Naive thymus-derived CD8-positive, alpha-beta T cell (primary cell): ENCODE results near the gene ADGRG6. TPM values are rescaled to one million over a fixed set of nuclear protein-coding genes. Genes with fewer than 3 reads are reported as not detected.
A peak's percentile ranks its signal among the peaks of the same experiment; 100 is the strongest.
"Not testable (repeated sequence)": the region's sequence is repeated elsewhere in the genome, so short reads cannot be mapped to it uniquely, and the experiment has no call there.

ENCODE experiments used
- ATAC-seq, 2 donors: fragments of 150-1000 bp; cut with Tn5 transposase in 1 of 2; sonication (Bioruptor Pico), chemical (Tn5 transposase) in 1 of 2; 1 replicate in 1 of 2; 2 replicates in 1 of 2; pipeline ENCODE4 v1.10.0; 2021; ENCODE audit warnings: mild to moderate bottlenecking in 2 of 2, moderate library complexity in 2 of 2
- POLR2A ChIA-PET: fragments of 350-600 bp; sonication (Branson Sonifier 250); formaldehyde crosslinking; loops from one replicate; lab custom pipeline; 2021; ENCODE audit warnings: antibody characterized with exemption; lab: Charles Lee
- DNase-seq, 10 donors: peaks; one replicate each; pipeline versions ENCODE4 v3.0.0 to v3.0.0-alpha.2; 2020 to 2022
- H3K27ac Mint-ChIP-seq, 10 donors: one replicate each; pipeline ENCODE4 v1.8.0; 2020 to 2022; ENCODE audit warnings: mild to moderate bottlenecking in 10 of 10, mixed read lengths in 10 of 10, moderate library complexity in 4 of 10, inconsistent platforms in 1 of 10
- H3K27me3 Mint-ChIP-seq, 5 donors: one replicate each; pipeline ENCODE4 v1.8.0; 2021 to 2022; ENCODE audit warnings: mixed read lengths in 5 of 5
- H3K36me3 Mint-ChIP-seq, 3 donors: one replicate each; pipeline ENCODE4 v1.8.0; 2020 to 2022; ENCODE audit warnings: mixed read lengths in 3 of 3, mild to moderate bottlenecking in 2 of 3, inconsistent platforms in 1 of 3
- H3K4me1 Mint-ChIP-seq, 4 donors: one replicate each; pipeline ENCODE4 v1.8.0; 2021 to 2022; ENCODE audit warnings: mixed read lengths in 4 of 4
- H3K4me3 Mint-ChIP-seq, 10 donors: one replicate each; pipeline ENCODE4 v1.8.0; 2020 to 2022; ENCODE audit warnings: mild to moderate bottlenecking in 10 of 10, mixed read lengths in 10 of 10, moderate library complexity in 6 of 10, inconsistent platforms in 1 of 10
- H3K9me3 Mint-ChIP-seq, 9 donors: one replicate each; pipeline ENCODE4 v1.8.0; 2020 to 2022; ENCODE audit warnings: mixed read lengths in 9 of 9, mild to moderate bottlenecking in 3 of 9, inconsistent platforms in 1 of 9, moderate library complexity in 1 of 9
- polyA plus RNA-seq, 3 donors: library from polyadenylated mRNA; unstranded; fragments of 300-500 nt; fragmentation: Illumina TruSeq; gene quantifications; one replicate each; pipeline ENCODE4 v1.2.3, GENCODE V29; 2021
- total RNA-seq, 8 experiments: library from RNA in 2 of 8; stranded (reverse) in 2 of 8; gene quantifications; one replicate each; pipeline ENCODE4 v1.2.3 and lab custom pipeline; 2021 to 2026

ADGRG6 gene
- total and polyA plus RNA-seq, 5 experiments from 2014 or later, result 0.73 to 2.5 (median 2.0) TPM; not detected in 1

DNA sequence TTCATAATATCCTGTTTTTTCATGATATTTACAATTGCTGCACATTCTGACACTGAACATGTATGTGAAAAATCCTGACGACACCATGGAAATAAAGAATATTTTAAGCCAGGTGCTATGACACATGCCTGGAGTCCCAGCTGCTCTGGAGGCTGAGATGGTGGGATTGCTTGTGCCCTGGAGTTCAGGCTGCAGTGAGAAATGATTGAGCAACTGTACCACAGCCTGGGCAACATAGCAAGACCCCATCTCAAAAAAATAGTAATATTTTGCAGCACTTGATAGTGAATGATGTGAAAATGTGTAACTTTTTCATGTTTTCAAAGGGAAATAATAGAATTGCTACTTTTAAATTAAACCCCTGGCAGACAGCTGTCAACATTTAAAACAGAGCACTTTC lies 137.1 kb downstream of the ADGRG6 start:
- Mint-ChIP-seq H3K4me3 (no peak overlapping the region), H3K27ac (no peak overlapping the region), H3K9me3 (no peaks in the 10 kb centered on the region), H3K4me1 (no peaks in the 10 kb centered on the region), H3K36me3 (no peaks in the 10 kb centered on the region), H3K27me3 (no peaks in the 10 kb centered on the region)
- ATAC-seq (no peak), DNase-seq (no peak)
- POLR2A ChIA-PET, result no interaction called here

DNA sequence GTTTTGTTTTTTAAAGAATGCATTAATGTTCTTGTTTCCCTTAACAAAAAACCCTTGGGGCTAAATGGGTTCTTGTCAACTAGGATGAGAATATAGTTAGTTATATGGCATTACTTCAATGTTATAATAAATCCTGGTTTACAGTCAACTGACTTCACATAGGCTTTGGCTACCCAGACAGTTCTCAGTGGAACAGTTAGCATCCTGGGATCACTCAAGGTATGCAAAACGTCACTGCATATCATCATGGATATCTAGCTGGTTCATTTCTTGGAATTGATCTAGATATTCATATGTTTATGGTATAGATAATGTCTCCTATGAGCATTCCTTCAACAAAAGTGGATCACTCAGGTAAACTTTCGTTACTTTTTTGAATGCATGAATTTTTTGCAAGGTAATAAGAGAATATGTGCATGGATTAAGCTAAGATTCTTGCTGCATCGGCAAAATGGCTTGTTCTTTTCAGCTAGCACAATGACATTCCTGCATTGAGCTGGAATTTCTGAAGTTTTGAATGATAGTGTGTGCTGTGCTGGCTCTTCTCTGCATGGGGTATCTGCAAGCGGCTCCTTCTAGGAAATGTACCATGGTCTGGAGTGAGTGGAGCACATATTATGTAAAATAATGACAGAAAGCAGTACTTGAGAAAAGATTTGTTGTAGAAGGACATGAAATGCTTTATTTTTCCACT lies 138.9 kb downstream of the ADGRG6 start:
- no peaks in the 10 kb centered on the region for H3K36me3 Mint-ChIP-seq
- ATAC-seq (no peak), DNase-seq (no peak)
- POLR2A ChIA-PET, result no interaction called here
- no peaks in the 10 kb centered on the region for H3K9me3 Mint-ChIP-seq
- H3K4me3 Mint-ChIP-seq, result no peak overlapping the region
- no peaks in the 10 kb centered on the region for H3K4me1 Mint-ChIP-seq
- H3K27me3 Mint-ChIP-seq, result no peaks in the 10 kb centered on the region
- H3K27ac Mint-ChIP-seq, result no peak overlapping the region

DNA sequence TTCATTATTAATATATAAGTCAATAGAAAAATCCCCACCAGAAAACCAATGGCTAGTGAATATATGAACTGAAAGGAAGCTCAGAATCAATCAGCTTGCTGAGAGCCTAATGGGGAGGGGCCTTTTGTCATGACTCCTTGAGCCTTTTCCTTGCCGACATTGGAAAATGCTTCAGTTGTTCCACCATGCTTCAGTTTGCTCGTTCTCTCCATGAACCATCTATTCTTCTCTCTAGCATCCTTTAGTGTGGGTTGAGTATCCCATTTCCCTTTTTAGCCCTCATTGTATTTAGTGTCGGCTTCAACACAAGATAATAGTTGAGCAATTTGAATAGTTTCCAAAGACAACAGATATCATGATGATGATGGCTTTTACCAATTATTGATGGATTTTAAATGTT lies 139.9 kb downstream of the ADGRG6 start:
- no peak for DNase-seq
- POLR2A ChIA-PET, result no interaction called here
- no peak overlapping the region for H3K4me3 Mint-ChIP-seq
- no peaks in the 10 kb centered on the region for H3K36me3 Mint-ChIP-seq
- H3K27ac Mint-ChIP-seq, result no peak overlapping the region
- H3K27me3 Mint-ChIP-seq, result no peaks in the 10 kb centered on the region
- no peak for ATAC-seq
- H3K4me1 Mint-ChIP-seq, result no peaks in the 10 kb centered on the region
- H3K9me3 Mint-ChIP-seq, result no peaks in the 10 kb centered on the region

DNA sequence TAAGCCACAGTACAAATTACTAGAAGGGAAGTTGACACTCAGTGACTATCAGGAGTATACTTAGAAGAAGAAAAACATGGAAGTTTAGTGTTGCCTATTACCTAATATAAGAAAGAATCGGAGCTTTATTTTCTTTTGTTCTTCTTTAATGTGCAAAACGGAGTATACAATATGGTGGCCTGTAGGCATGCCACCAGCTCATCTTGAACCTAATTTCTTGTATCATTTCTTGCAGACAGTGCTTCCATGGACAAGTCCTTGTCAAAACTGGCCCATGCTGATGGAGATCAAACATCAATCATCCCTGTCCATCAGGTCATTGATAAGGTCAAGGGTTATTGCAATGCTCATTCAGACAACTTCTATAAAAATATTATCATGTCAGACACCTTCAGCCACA lies 141.3 kb downstream of the ADGRG6 start:
- H3K4me1 Mint-ChIP-seq, result no peaks in the 10 kb centered on the region
- no peak for DNase-seq
- H3K27me3 Mint-ChIP-seq, result peaks cover 0 to 1% (median 0%) of the 10 kb centered on the region in 5 donors
- no peaks in the 10 kb centered on the region for H3K36me3 Mint-ChIP-seq
- no peak overlapping the region for H3K27ac Mint-ChIP-seq
- no peak overlapping the region for H3K4me3 Mint-ChIP-seq
- no peaks in the 10 kb centered on the region for H3K9me3 Mint-ChIP-seq
- ATAC-seq, result no peak
- POLR2A ChIA-PET, result no interaction called here

DNA sequence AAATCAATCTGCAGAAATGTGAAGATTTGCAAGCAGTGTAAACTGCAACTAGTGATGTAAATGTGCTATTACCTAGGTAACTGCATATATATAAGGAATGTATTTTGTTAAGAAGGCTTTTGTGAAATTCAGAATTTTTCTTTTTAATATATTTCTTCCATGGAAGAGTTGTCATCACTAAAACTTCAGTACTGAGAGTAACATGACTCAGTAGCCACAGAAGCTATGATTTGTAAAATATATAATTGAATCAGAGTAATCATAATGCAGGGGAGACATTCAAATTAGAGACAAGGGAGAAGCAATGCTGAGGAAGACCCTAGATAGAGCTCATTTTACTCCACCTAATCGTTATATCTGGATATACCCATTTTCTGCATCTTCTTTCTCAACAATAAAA lies 141.7 kb downstream of the ADGRG6 start:
- H3K36me3 Mint-ChIP-seq, result no peaks in the 10 kb centered on the region
- no peaks in the 10 kb centered on the region for H3K9me3 Mint-ChIP-seq
- DNase-seq, result no peak
- H3K27ac Mint-ChIP-seq, result no peak overlapping the region
- H3K4me1 Mint-ChIP-seq, result no peaks in the 10 kb centered on the region
- no peak overlapping the region for H3K4me3 Mint-ChIP-seq
- peaks cover 0 to 1% (median 0%) of the 10 kb centered on the region in 5 donors for H3K27me3 Mint-ChIP-seq
- POLR2A ChIA-PET, result no interaction called here
- no peak for ATAC-seq

DNA sequence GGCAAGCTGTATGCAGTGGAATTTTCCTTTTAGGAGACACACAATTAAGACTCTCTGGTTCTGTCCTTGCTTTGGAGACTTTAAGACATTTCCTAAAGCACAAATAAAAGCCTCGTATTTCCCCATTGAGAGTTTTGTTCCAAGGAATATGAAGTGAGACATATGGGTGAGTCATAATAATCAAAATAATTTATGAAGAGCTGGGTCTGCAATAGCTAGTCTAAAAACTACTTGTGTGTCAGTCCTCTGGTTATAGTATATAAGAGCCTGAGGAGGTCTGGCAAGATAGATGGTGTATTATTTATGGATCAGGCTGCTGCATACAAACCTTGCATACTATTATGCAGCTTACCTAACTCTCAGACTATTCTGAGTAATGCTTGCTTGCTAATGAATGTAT lies 142.6 kb downstream of the ADGRG6 start:
- H3K27ac Mint-ChIP-seq, result no peak overlapping the region
- H3K4me3 Mint-ChIP-seq, result no peak overlapping the region

DNA sequence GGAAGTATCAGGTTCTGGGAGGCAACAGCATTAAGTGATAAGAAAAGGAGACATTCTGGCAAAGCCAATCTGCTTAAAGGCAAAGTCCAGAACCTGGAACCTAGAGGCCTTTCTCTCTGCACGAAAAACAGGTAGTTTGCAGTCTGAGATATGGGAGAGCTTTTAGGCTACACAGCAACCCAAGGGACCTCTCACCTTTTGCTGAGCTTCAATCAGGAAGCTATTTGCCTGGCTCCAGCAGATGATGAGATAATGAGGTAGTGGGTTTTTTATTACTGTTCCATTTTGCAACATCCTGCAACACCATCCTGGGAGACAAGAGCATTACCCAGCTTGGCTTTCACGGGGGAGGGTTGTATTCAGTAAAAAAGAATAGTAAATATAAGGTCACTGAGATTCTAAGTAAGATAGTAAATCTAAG lies 143.1 kb downstream of the ADGRG6 start:
- Mint-ChIP-seq H3K4me3 (no peak overlapping the region), H3K27ac (no peak overlapping the region), H3K36me3 (no peaks in the 10 kb centered on the region), H3K4me1 (no peaks in the 10 kb centered on the region), H3K9me3 (no peaks in the 10 kb centered on the region), H3K27me3 (peaks cover 0 to 1% (median 0%) of the 10 kb centered on the region in 5 donors)
- POLR2A ChIA-PET, result no interaction called here
- ATAC-seq (no peak), DNase-seq (no peak)

More for the DNA sequence above, 142.6 kb downstream of the ADGRG6 start:
- POLR2A ChIA-PET, result no interaction called here
- Mint-ChIP-seq H3K9me3 (no peaks in the 10 kb centered on the region), H3K4me1 (no peaks in the 10 kb centered on the region), H3K36me3 (no peaks in the 10 kb centered on the region), H3K27me3 (peaks cover 0 to 1% (median 0%) of the 10 kb centered on the region in 5 donors)
- DNase-seq (no peak), ATAC-seq (no peak)

DNA sequence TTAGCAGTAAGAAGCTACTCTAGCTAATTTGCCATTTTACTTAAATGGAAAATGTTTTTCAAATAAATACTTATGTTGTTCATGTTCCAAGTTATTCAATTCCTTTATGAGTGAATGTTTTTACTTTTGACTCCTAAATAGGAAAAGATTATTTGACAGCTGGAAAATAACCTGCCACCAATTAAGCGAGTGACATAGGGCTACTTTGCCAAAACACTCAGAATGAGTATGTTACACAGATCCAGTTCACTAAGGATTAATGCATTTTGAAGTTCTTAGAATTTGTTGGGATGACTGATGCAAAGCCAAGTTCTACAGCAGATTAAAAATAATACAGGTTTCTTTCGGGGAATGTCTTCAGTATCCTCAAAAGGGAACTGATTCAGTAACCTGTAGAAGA lies 144.4 kb downstream of the ADGRG6 start:
- POLR2A ChIA-PET, result no interaction called here
- Mint-ChIP-seq H3K27ac (no peak overlapping the region), H3K9me3 (no peaks in the 10 kb centered on the region), H3K4me1 (no peaks in the 10 kb centered on the region), H3K4me3 (no peak overlapping the region), H3K36me3 (no peaks in the 10 kb centered on the region), H3K27me3 (peaks cover 0 to 1% (median 0%) of the 10 kb centered on the region in 5 donors)
- ATAC-seq (no peak), DNase-seq (no peak)

DNA sequence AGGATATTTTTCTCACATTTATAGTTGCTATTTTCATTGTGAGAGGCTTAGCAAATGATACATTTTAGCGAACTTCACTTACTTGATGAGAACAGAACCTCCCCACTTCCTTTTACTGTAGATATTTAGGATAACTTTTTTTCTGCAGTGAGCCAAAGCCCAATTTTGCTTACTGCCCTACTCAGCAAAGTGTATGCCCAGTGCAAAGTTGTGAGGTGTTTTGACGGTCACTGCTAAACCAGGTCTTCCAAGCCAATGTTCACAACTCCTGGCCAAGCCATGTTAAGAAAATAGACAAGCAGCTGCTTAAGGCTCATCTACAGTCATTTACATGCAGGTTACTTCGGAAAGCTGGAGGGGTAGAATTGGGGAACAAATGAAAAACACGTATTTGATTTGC lies 144.8 kb downstream of the ADGRG6 start:
- POLR2A ChIA-PET, result no interaction called here
- Mint-ChIP-seq H3K4me1 (no peaks in the 10 kb centered on the region), H3K27me3 (peaks cover 0 to 1% (median 0%) of the 10 kb centered on the region in 5 donors), H3K27ac (no peak overlapping the region), H3K9me3 (no peaks in the 10 kb centered on the region), H3K36me3 (no peaks in the 10 kb centered on the region), H3K4me3 (no peak overlapping the region)
- DNase-seq (no peak), ATAC-seq (no peak)

DNA sequence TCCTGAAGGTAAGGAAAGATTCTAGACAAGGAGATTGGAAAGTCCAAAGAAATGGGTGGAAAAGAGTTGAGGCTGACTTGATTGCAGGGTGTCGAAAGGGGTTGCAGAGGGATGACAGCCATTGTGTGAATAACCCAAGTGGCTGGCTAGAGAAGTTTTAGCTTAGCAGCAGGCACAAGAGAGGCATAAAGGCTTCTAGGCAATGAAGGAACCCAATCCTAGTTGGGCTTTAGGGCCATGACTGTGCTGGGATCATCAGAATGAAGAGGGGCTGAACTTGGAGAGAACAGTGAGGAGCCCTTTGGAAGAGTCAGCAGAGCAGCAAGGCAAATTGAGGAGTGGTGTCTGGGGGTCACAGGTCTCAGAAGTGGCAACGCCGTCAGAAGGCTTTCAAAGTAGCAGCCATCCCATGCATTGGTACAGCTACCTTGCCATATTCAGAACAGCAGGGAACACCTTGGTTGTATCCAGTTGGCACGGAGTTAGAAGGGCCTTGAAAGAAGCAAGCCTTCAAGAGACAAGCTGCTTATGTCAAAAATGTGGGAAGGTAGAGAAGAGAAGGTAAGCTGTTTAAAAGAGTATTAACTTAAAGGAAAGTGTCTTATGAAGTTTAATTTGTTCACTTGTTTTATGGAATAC lies 146.4 kb downstream of the ADGRG6 start:
- DNase-seq, result no peak
- Mint-ChIP-seq H3K27me3 (peaks cover 0 to 2% (median 0%) of the 10 kb centered on the region in 5 donors), H3K9me3 (no peaks in the 10 kb centered on the region), H3K27ac (no peak overlapping the region), H3K36me3 (no peaks in the 10 kb centered on the region), H3K4me1 (no peaks in the 10 kb centered on the region), H3K4me3 (no peak overlapping the region)
- no peak for ATAC-seq
- POLR2A ChIA-PET, result no interaction called here

DNA sequence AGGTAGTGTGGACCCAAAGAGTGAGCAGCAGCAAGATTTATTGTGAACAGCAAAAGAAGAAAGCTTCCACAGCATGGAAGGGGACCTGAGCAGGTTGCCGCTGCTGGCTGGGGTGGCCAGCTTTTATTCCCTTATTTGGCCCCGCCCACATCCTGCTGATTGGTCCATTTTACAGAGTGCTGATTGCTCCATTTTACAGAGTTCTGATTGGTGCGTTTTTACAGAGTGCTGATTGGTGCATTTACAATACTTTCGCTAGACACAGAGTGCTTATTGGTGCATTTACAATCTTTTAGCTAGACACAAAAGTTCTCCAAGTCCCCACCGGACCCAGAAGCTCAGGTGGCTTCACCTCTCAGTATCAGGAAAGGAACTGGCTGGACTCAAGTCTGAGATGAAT lies 149.0 kb downstream of the ADGRG6 start:
- H3K36me3 Mint-ChIP-seq, H3K27ac Mint-ChIP-seq, POLR2A ChIA-PET, H3K4me3 Mint-ChIP-seq, H3K9me3 Mint-ChIP-seq, H3K4me1 Mint-ChIP-seq, DNase-seq, H3K27me3 Mint-ChIP-seq, ATAC-seq: not testable (repeated sequence)

DNA sequence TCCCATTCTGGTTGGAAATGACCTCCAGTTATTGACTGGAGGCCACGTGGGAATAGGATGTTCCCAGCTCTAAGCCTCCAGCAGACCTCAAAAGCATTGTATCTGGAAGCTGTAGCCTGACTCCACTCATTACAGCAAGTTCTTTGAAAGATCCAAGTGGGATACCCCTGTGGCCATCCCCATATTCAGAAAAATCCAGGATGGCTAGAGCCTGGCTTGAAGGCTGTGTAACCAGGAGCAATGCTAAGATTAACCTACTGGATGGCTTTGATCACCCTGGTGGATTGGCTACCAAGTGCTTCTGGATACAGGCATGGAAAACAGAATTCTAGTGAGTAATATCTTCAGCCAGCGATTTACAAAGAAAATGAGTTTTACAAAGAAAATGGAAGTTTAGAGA lies 151.2 kb downstream of the ADGRG6 start:
- Mint-ChIP-seq H3K36me3 (no peaks in the 10 kb centered on the region), H3K27me3 (peaks cover 0 to 2% (median 0%) of the 10 kb centered on the region in 5 donors), H3K4me3 (no peak overlapping the region), H3K9me3 (no peaks in the 10 kb centered on the region), H3K27ac (no peak overlapping the region), H3K4me1 (no peaks in the 10 kb centered on the region)
- ATAC-seq (no peak), DNase-seq (no peak)
- POLR2A ChIA-PET, result no interaction called here

DNA sequence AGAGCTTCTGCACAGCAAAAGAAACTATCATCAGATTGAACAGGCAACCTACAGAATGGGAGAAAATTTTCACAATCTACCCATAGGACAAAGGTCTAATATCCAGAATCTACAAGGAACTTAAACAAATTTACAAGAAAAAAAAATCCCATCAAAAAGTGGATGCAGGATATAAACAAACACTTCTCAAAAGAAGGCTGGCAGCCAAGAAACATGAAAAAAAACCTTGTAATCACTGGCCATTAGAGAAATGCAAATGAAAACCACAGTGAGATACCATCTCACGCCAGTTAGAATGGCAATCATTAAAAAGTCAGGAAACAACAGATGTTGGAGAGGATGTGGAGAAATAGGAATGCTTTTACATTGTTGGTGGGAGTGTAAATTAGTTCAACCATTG lies 152.4 kb downstream of the ADGRG6 start:
- H3K27ac Mint-ChIP-seq, result peak overlapping the region in 1 of 10 donors; percentile 36
- ATAC-seq, POLR2A ChIA-PET, H3K36me3 Mint-ChIP-seq, DNase-seq, H3K27me3 Mint-ChIP-seq, H3K9me3 Mint-ChIP-seq, H3K4me3 Mint-ChIP-seq, H3K4me1 Mint-ChIP-seq: not testable (repeated sequence)

DNA sequence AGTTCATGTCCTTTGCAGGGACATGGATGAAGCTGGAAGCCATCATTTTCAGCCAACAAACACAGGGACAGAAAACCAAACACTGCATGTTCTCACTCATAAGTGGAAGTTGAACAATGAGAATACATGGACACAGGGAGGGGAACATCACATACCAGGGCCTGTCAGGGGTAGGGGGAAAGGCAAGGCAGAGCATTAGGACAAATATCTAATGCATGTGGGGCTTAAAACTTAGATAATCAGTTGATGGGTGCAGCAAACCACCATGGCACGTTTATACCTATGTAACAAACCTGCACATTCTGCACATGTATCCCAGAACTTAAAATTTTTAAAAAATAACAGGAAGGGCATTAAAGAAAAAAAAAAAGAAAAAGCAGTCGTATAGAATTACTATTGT lies 153.0 kb downstream of the ADGRG6 start:
- POLR2A ChIA-PET, H3K4me1 Mint-ChIP-seq, DNase-seq, ATAC-seq, H3K27ac Mint-ChIP-seq, H3K4me3 Mint-ChIP-seq, H3K27me3 Mint-ChIP-seq, H3K36me3 Mint-ChIP-seq, H3K9me3 Mint-ChIP-seq: not testable (repeated sequence)
